ENCODE measurements around the gene YPEL2. TPM values are rescaled to one million over a fixed set of nuclear protein-coding genes. Genes with fewer than 3 reads are reported as not detected.

YPEL2 gene
- total and polyA plus RNA-seq, 2 donors, result 7.0 to 10.6 TPM

- Histone ChIP-seq H3K4me3 (ENCODE audit: low read length in 2 of 2) (no peak overlapping the region), H3K27me3 (ENCODE audit: control insufficient read depth in 2 of 2, insufficient read depth in 1 of 2, low read length in 1 of 2) (no peaks in the 10 kb centered on the region), H3K27ac (ENCODE audit: low read depth in 1 of 2, low read length in 1 of 2) (no peak overlapping the region), H3K9me3 (ENCODE audit: control insufficient read depth in 2 of 2, insufficient read depth in 1 of 2, low read length in 1 of 2) (no peaks in the 10 kb centered on the region), H3K4me1 (ENCODE audit: control insufficient read depth in 2 of 2, insufficient read depth in 2 of 2, low read length in 2 of 2) (peaks cover 0 to 7% of the 10 kb centered on the region in 2 donors), H3K36me3 (ENCODE audit: control insufficient read depth in 2 of 2, insufficient read depth in 2 of 2, low read length in 1 of 2) (no peaks in the 10 kb centered on the region)
- DNase-seq (ENCODE audit: low read depth in 6 of 9, low spot score in 9 of 9), result no peak
- WGBS, result 34% methylated on average over 4 of the region's 4 CpGs
Observed at GRCh38 chr17:59416184-59416583, 84.7 kb downstream of the YPEL2 start.

- Histone ChIP-seq H3K4me1 (ENCODE audit: control insufficient read depth in 2 of 2, insufficient read depth in 2 of 2, low read length in 2 of 2) (peaks cover 0 to 7% of the 10 kb centered on the region in 2 donors), H3K4me3 (ENCODE audit: low read length in 2 of 2) (no peak overlapping the region), H3K27me3 (ENCODE audit: control insufficient read depth in 2 of 2, insufficient read depth in 1 of 2, low read length in 1 of 2) (no peaks in the 10 kb centered on the region), H3K36me3 (ENCODE audit: control insufficient read depth in 2 of 2, insufficient read depth in 2 of 2, low read length in 1 of 2) (no peaks in the 10 kb centered on the region), H3K9me3 (ENCODE audit: control insufficient read depth in 2 of 2, insufficient read depth in 1 of 2, low read length in 1 of 2) (no peaks in the 10 kb centered on the region), H3K27ac (ENCODE audit: low read depth in 1 of 2, low read length in 1 of 2) (no peak overlapping the region)
- DNase-seq (ENCODE audit: low read depth in 6 of 9, low spot score in 9 of 9), result no peak
- 96% methylated on average over 12 of the region's 12 CpGs for WGBS
Observed at GRCh38 chr17:59417452-59417851, 86.0 kb downstream of the YPEL2 start.

- Histone ChIP-seq H3K4me3 (ENCODE audit: low read length in 2 of 2) (no peak overlapping the region), H3K27me3 (ENCODE audit: control insufficient read depth in 2 of 2, insufficient read depth in 1 of 2, low read length in 1 of 2) (no peaks in the 10 kb centered on the region), H3K9me3 (ENCODE audit: control insufficient read depth in 2 of 2, insufficient read depth in 1 of 2, low read length in 1 of 2) (no peaks in the 10 kb centered on the region), H3K36me3 (ENCODE audit: control insufficient read depth in 2 of 2, insufficient read depth in 2 of 2, low read length in 1 of 2) (no peaks in the 10 kb centered on the region), H3K27ac (ENCODE audit: low read depth in 1 of 2, low read length in 1 of 2) (no peak overlapping the region), H3K4me1 (ENCODE audit: control insufficient read depth in 2 of 2, insufficient read depth in 2 of 2, low read length in 2 of 2) (no peaks in the 10 kb centered on the region)
- no peak for DNase-seq (ENCODE audit: low read depth in 6 of 9, low spot score in 9 of 9)
- 94% methylated on average over 4 of the region's 4 CpGs for WGBS
Observed at GRCh38 chr17:59418732-59419166, 87.3 kb downstream of the YPEL2 start.

GRCh38 chr17:59420901-59421300 lies 89.4 kb downstream of the YPEL2 start:
- WGBS, result 97% methylated on average over 3 of the region's 3 CpGs
- no peak for DNase-seq (ENCODE audit: low read depth in 6 of 9, low spot score in 9 of 9)
- no peaks in the 10 kb centered on the region for H3K27me3 ChIP-seq (ENCODE audit: control insufficient read depth in 2 of 2, insufficient read depth in 1 of 2, low read length in 1 of 2)
- H3K36me3 ChIP-seq (ENCODE audit: control insufficient read depth in 2 of 2, insufficient read depth in 2 of 2, low read length in 1 of 2), result no peaks in the 10 kb centered on the region
- H3K9me3 ChIP-seq (ENCODE audit: control insufficient read depth in 2 of 2, insufficient read depth in 1 of 2, low read length in 1 of 2), result no peaks in the 10 kb centered on the region
- no peaks in the 10 kb centered on the region for H3K4me1 ChIP-seq (ENCODE audit: control insufficient read depth in 2 of 2, insufficient read depth in 2 of 2, low read length in 2 of 2)
- no peak overlapping the region for H3K27ac ChIP-seq (ENCODE audit: low read depth in 1 of 2, low read length in 1 of 2)
- H3K4me3 ChIP-seq (ENCODE audit: low read length in 2 of 2), result no peak overlapping the region

- 97% methylated on average over 6 of the region's 6 CpGs for WGBS
- no peaks in the 10 kb centered on the region for H3K4me1 ChIP-seq (ENCODE audit: control insufficient read depth in 2 of 2, insufficient read depth in 2 of 2, low read length in 2 of 2)
- no peak overlapping the region for H3K27ac ChIP-seq (ENCODE audit: low read depth in 1 of 2, low read length in 1 of 2)
- no peaks in the 10 kb centered on the region for H3K9me3 ChIP-seq (ENCODE audit: control insufficient read depth in 2 of 2, insufficient read depth in 1 of 2, low read length in 1 of 2)
- H3K27me3 ChIP-seq (ENCODE audit: control insufficient read depth in 2 of 2, insufficient read depth in 1 of 2, low read length in 1 of 2), result no peaks in the 10 kb centered on the region
- DNase-seq (ENCODE audit: low read depth in 6 of 9, low spot score in 9 of 9), result no peak
- H3K36me3 ChIP-seq (ENCODE audit: control insufficient read depth in 2 of 2, insufficient read depth in 2 of 2, low read length in 1 of 2), result no peaks in the 10 kb centered on the region
- H3K4me3 ChIP-seq (ENCODE audit: low read length in 2 of 2), result no peak overlapping the region
Observed at GRCh38 chr17:59421722-59422121, 90.3 kb downstream of the YPEL2 start.

GRCh38 chr17:59423137-59423724 lies 91.8 kb downstream of the YPEL2 start:
- Histone ChIP-seq H3K4me1 (ENCODE audit: control insufficient read depth in 2 of 2, insufficient read depth in 2 of 2, low read length in 2 of 2) (no peaks in the 10 kb centered on the region), H3K36me3 (ENCODE audit: control insufficient read depth in 2 of 2, insufficient read depth in 2 of 2, low read length in 1 of 2) (no peaks in the 10 kb centered on the region), H3K9me3 (ENCODE audit: control insufficient read depth in 2 of 2, insufficient read depth in 1 of 2, low read length in 1 of 2) (no peaks in the 10 kb centered on the region), H3K27ac (ENCODE audit: low read depth in 1 of 2, low read length in 1 of 2) (no peak overlapping the region), H3K27me3 (ENCODE audit: control insufficient read depth in 2 of 2, insufficient read depth in 1 of 2, low read length in 1 of 2) (no peaks in the 10 kb centered on the region), H3K4me3 (ENCODE audit: low read length in 2 of 2) (no peak overlapping the region)
- DNase-seq (ENCODE audit: low read depth in 6 of 9, low spot score in 9 of 9), result no peak
- WGBS, result 93% methylated on average over 9 of the region's 9 CpGs

GRCh38 chr17:59423903-59424302 lies 92.4 kb downstream of the YPEL2 start:
- WGBS, result 94% methylated on average over 9 of the region's 9 CpGs
- Histone ChIP-seq H3K27ac (ENCODE audit: low read depth in 1 of 2, low read length in 1 of 2) (no peak overlapping the region), H3K4me3 (ENCODE audit: low read length in 2 of 2) (no peak overlapping the region), H3K9me3 (ENCODE audit: control insufficient read depth in 2 of 2, insufficient read depth in 1 of 2, low read length in 1 of 2) (no peaks in the 10 kb centered on the region), H3K27me3 (ENCODE audit: control insufficient read depth in 2 of 2, insufficient read depth in 1 of 2, low read length in 1 of 2) (no peaks in the 10 kb centered on the region), H3K36me3 (ENCODE audit: control insufficient read depth in 2 of 2, insufficient read depth in 2 of 2, low read length in 1 of 2) (no peaks in the 10 kb centered on the region), H3K4me1 (ENCODE audit: control insufficient read depth in 2 of 2, insufficient read depth in 2 of 2, low read length in 2 of 2) (no peaks in the 10 kb centered on the region)
- no peak for DNase-seq (ENCODE audit: low read depth in 6 of 9, low spot score in 9 of 9)

GRCh38 chr17:59424331-59424730 lies 92.9 kb downstream of the YPEL2 start:
- 95% methylated on average over 4 of the region's 4 CpGs for WGBS
- H3K4me3 ChIP-seq (ENCODE audit: low read length in 2 of 2), result no peak overlapping the region

GRCh38 chr17:59425085-59425931 lies 93.9 kb downstream of the YPEL2 start:
- H3K36me3 ChIP-seq (ENCODE audit: control insufficient read depth in 2 of 2, insufficient read depth in 2 of 2, low read length in 1 of 2), result no peaks in the 10 kb centered on the region
- 93% methylated on average over 16 of the region's 16 CpGs for WGBS
- no peaks in the 10 kb centered on the region for H3K27me3 ChIP-seq (ENCODE audit: control insufficient read depth in 2 of 2, insufficient read depth in 1 of 2, low read length in 1 of 2)
- H3K27ac ChIP-seq (ENCODE audit: low read depth in 1 of 2, low read length in 1 of 2), result peak overlapping the region in 1 of 2 donors; percentile 60
- no peaks in the 10 kb centered on the region for H3K4me1 ChIP-seq (ENCODE audit: control insufficient read depth in 2 of 2, insufficient read depth in 2 of 2, low read length in 2 of 2)
- no peak overlapping the region for H3K4me3 ChIP-seq (ENCODE audit: low read length in 2 of 2)
- DNase-seq (ENCODE audit: low read depth in 6 of 9, low spot score in 9 of 9), result no peak
- H3K9me3 ChIP-seq (ENCODE audit: control insufficient read depth in 2 of 2, insufficient read depth in 1 of 2, low read length in 1 of 2), result no peaks in the 10 kb centered on the region

More at GRCh38 chr17:59424331-59424730, 92.9 kb downstream of the YPEL2 start:
- H3K9me3 ChIP-seq (ENCODE audit: control insufficient read depth in 2 of 2, insufficient read depth in 1 of 2, low read length in 1 of 2), result no peaks in the 10 kb centered on the region
- no peaks in the 10 kb centered on the region for H3K27me3 ChIP-seq (ENCODE audit: control insufficient read depth in 2 of 2, insufficient read depth in 1 of 2, low read length in 1 of 2)
- H3K27ac ChIP-seq (ENCODE audit: low read depth in 1 of 2, low read length in 1 of 2), result no peak overlapping the region
- no peak for DNase-seq (ENCODE audit: low read depth in 6 of 9, low spot score in 9 of 9)
- H3K4me1 ChIP-seq (ENCODE audit: control insufficient read depth in 2 of 2, insufficient read depth in 2 of 2, low read length in 2 of 2), result no peaks in the 10 kb centered on the region
- no peaks in the 10 kb centered on the region for H3K36me3 ChIP-seq (ENCODE audit: control insufficient read depth in 2 of 2, insufficient read depth in 2 of 2, low read length in 1 of 2)

Data from thymus (tissue), 11 donors.